Stimulated activated effector memory CD8-positive, alpha-beta T cell treated with anti-CD3 and anti-CD28 coated beads, Interleukin-12 subunit alpha, Interleukin-12 subunit beta, amount 100 ng/mL, for 72 hours (primary cell): ENCODE measurements around the gene IP6K3.

ENCODE experiments used
- ATAC-seq: fragments of 150-1000 bp; cut with Tn5 transposase; 2 replicates; pipeline ENCODE4 v1.10.0; 2021
- DNase-seq, 2 donors: peaks; one replicate each; pipeline ENCODE4 v3.0.0; 2021 to 2022; ENCODE audit warnings: low spot score in 2 of 2
- H3K27ac Mint-ChIP-seq: one replicate; pipeline ENCODE4 v1.8.0; 2022; ENCODE audit warnings: mild to moderate bottlenecking, mixed read lengths
- H3K36me3 Mint-ChIP-seq: one replicate; pipeline ENCODE4 v1.8.0; 2022; ENCODE audit warnings: mild to moderate bottlenecking, mixed read lengths
- H3K4me1 Mint-ChIP-seq: one replicate; pipeline ENCODE4 v1.8.0; 2022; ENCODE audit warnings: mixed read lengths
- H3K4me3 Mint-ChIP-seq: one replicate; pipeline ENCODE4 v1.8.0; 2022; ENCODE audit warnings: mild to moderate bottlenecking, mixed read lengths
- H3K9me3 Mint-ChIP-seq: one replicate; pipeline ENCODE4 v1.8.0; 2022; ENCODE audit warnings: mixed read lengths

IP6K3 gene

GRCh38 chr6:33756211-33756954 lies 9.7 kb upstream of the IP6K3 start:
- H3K9me3 Mint-ChIP-seq, result no peaks in the 10 kb centered on the region
- H3K4me1 Mint-ChIP-seq, result no peaks in the 10 kb centered on the region
- no peak overlapping the region for H3K4me3 Mint-ChIP-seq

DNA sequence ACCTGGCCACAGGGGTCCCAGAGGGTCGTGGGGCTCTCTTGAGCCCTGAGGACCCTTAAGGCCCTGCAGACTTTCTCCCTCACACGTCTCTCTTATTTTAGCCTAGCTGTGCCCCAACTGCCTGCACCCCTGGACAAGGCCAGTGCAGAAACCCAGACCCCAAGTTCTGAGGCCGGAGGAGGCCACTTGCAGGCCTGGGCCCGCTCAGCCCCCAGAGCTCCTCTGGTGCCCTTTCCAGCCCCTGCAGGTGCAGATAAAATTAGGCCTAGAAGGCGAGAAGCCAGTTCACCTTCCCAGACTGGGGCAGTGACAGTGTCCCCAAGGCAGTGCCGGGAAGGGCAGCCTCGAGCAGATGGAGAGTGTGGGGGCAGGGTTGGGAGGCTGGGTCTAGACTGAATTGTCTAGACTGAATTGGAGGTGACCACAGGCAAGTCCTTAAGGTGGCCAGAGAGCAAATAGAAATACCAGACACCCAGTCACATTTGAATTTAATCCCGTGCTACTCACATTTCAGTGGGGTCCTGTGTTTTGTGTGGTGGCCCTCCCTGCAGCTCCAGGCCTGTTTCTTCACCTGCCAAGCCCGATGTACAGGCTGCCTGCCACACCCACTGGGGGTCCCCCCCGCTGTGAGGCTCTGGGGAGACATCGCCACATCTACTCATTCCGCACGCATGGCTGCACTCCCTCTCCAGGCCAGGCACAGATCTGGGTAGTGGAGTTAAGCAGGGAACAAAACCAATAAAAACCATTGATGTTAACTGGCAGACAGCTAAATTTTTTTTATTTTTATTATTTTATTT lies 8.6 kb upstream of the IP6K3 start:
- no peak for ATAC-seq
- Mint-ChIP-seq H3K4me3 (no peak overlapping the region), H3K9me3 (no peaks in the 10 kb centered on the region), H3K36me3 (no peaks in the 10 kb centered on the region), H3K27ac (no peak overlapping the region), H3K4me1 (no peaks in the 10 kb centered on the region)
- no peak for DNase-seq

More at GRCh38 chr6:33756211-33756954, 9.7 kb upstream of the IP6K3 start:
- no peak overlapping the region for H3K27ac Mint-ChIP-seq
- ATAC-seq (no peak), DNase-seq (no peak)
- H3K36me3 Mint-ChIP-seq, result no peaks in the 10 kb centered on the region

- Mint-ChIP-seq H3K36me3 (no peaks in the 10 kb centered on the region), H3K4me3 (no peak overlapping the region), H3K9me3 (no peaks in the 10 kb centered on the region), H3K4me1 (no peaks in the 10 kb centered on the region), H3K27ac (no peak overlapping the region)
- ATAC-seq, result no peak
- DNase-seq, result no peak
Observed at GRCh38 chr6:33754222-33754621, 7.5 kb upstream of the IP6K3 start.

- H3K27ac Mint-ChIP-seq, result no peak overlapping the region
- ATAC-seq, result no peak
- no peak for DNase-seq
- H3K36me3 Mint-ChIP-seq, result no peaks in the 10 kb centered on the region
- H3K4me1 Mint-ChIP-seq, result no peaks in the 10 kb centered on the region
- no peaks in the 10 kb centered on the region for H3K9me3 Mint-ChIP-seq
- H3K4me3 Mint-ChIP-seq, result no peak overlapping the region
Observed at GRCh38 chr6:33752646-33753015, 5.9 kb upstream of the IP6K3 start.

DNA sequence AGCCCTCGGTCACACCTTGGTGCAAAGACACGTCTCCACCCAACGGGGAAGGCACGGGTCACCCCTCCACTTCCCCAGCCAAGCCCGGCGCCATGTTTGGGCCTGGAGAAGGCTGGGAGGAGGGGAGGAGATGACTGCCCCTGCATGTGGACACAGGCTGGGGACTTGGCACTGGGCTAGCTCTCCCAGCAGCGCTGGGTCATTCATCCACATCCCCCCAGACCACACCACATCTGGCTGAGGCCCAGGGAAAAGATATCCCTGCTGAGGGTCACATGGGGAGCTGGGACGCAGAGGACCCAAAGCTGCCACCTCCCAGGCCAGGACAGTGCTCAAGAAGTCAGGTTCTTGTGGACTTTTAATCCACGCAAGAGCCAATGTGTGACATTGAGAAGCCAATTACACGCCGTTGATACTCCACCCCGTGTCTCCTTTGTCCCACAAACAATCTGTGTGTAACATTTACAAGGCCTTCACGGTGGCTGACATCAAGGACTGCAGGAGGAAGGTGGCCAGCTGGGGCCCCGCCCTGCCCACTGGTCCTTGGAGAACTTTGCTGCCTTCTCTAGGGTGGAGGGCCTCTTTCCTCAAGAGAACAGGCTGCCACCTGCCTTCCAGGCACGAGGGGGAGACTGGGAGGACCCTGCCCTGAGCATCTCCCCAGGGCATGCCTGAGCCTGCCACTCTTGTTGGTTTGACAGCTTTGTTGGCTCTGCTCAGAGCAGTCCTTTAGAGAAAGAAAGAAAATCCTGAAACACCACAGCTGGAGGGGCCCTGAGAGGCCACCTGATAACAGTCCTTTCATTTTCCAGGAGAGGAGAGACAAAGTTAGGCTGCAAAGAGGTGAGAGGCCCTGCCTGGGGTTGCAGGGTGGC lies 5.3 kb upstream of the IP6K3 start:
- DNase-seq (no peak), ATAC-seq (no peak)
- no peaks in the 10 kb centered on the region for H3K36me3 Mint-ChIP-seq
- H3K9me3 Mint-ChIP-seq, result no peaks in the 10 kb centered on the region
- H3K4me1 Mint-ChIP-seq, result no peaks in the 10 kb centered on the region
- no peak overlapping the region for H3K4me3 Mint-ChIP-seq
- no peak overlapping the region for H3K27ac Mint-ChIP-seq

DNA sequence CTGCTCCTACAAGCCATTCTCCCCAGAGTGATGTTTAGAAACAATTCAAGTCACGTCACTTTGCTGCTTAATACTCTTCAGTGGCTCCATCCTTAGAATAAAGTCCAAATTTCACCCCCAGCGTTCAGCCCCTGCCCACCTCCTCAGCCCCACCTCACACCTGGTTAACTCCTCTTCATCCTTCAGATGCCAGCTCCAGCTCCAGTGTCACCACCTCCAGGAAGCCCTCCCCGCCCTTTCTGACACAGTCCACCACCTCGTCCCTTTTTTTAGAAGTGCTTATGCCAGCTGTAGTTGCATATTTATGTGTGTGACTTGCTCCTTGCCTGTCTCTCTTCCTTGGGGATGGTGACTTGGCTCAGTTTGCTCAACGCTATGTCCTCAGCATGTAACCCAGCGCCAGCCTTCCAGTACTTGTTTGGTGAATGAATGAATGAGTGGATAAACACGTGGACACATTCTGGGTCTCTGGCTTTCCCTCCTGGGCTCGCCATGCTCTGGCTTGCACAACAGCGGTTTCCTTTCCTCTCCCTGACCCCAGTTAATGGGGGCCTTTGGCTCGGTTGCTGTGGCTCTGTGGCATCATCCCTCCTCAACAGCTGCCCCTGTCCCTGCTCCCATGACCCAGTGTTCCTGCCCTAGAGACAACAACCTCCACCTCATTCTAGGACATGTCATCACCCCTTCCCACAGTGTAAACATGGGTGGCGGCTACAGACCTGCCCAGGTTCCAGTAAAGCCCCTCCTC lies 3.7 kb upstream of the IP6K3 start:
- Mint-ChIP-seq H3K36me3 (no peaks in the 10 kb centered on the region), H3K27ac (no peak overlapping the region), H3K4me1 (no peaks in the 10 kb centered on the region), H3K9me3 (no peaks in the 10 kb centered on the region), H3K4me3 (no peak overlapping the region)
- no peak for ATAC-seq
- DNase-seq, result no peak

DNA sequence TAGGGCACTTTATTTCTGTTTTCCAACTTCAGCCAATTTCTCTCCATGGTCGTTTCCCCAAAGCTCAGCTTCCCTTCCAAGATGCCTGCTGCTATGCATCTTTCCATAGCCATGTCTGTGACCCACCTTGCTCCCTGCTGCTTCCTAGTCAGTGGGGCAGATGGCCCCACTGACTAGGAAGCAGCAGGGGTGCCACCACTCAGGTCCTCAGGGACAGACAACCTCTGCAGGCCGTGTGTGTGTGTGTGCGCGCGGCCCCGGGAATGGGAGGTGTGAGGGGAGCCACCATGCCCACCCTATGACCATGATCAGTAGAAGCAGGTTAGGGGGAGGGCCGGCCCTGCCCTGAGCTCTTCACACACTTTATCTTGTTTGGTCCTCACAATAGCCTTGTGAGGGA lies 2.7 kb upstream of the IP6K3 start:
- no peak overlapping the region for H3K4me3 Mint-ChIP-seq
- H3K36me3 Mint-ChIP-seq, result no peaks in the 10 kb centered on the region
- H3K27ac Mint-ChIP-seq, result no peak overlapping the region
- H3K4me1 Mint-ChIP-seq, result peaks cover 1% of the 10 kb centered on the region
- ATAC-seq (no peak), DNase-seq (no peak)
- H3K9me3 Mint-ChIP-seq, result no peaks in the 10 kb centered on the region

DNA sequence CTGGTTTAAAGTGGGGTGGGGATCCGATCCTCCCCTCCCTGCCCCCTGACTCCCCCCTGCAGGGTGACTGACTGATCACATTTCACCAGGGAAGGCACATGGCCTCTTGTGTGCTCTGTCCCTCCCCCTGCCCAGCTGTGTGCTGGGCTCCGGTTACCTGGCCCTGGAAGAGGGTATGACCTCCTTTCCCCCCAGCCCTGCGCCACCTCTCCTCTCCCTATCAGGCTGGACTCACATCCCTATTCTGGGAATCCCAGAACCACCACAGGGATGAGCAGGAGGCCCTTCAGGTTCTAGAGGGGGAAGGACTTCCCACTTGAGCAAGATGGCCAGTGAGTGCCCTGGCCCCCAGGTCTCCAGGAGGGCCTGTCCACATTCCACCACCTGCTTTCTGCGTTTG lies 2.1 kb upstream of the IP6K3 start:
- Mint-ChIP-seq H3K36me3 (no peaks in the 10 kb centered on the region), H3K4me3 (no peak overlapping the region), H3K9me3 (no peaks in the 10 kb centered on the region), H3K4me1 (peaks cover 6% of the 10 kb centered on the region), H3K27ac (no peak overlapping the region)
- DNase-seq, result no peak
- ATAC-seq, result no peak

DNA sequence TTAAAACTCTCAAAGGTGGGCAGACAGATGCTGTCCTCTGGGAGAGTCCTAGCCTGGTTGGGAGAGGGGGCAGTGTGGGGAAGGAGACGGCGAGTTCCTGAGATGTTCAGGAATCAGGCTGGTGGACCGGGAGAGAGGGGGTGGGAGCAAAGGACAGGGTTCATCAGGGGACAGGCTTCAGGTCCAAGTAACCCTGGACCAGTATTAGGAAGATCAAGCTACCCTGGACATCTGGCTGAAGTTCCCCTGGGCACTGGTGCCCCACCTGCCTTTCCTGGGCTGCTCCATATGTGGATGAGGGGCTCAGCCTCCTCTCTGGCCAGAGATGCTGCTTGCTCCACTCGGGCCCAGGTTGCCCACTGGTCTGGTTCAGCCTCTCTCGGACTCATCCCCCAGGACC lies 1.1 kb upstream of the IP6K3 start:
- peaks cover 6% of the 10 kb centered on the region for H3K4me1 Mint-ChIP-seq
- H3K4me3 Mint-ChIP-seq, result no peak overlapping the region
- no peaks in the 10 kb centered on the region for H3K36me3 Mint-ChIP-seq
- no peak for ATAC-seq
- no peaks in the 10 kb centered on the region for H3K9me3 Mint-ChIP-seq
- H3K27ac Mint-ChIP-seq, result no peak overlapping the region
- no peak for DNase-seq

DNA sequence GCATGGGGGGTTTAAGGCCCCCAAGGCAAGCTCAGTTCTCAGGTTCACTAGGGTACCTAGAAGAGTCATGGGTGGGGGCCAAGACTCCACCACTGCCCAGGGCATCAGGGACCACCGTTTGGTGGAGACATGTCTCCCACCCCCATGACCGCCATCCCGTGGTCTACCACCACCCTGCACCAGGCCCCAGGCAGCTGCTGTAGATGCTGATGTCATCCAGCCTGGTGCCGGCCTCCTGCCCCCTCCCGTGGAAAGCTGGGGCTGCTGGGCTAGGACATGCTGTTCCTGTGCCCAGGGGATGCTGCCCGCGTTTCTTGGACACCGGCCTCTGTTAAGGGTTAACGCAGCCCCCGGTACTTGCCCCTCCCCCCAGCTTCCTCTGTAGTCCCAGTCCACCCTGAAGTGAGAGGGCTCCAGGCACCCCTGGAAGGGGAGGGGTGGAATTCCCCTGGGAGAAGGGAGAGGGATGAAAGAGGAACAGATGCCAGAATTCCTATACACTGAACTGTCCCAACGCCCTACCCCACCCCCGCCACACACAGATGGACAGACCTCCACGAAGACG lies 587 bp downstream of the IP6K3 start:
- no peaks in the 10 kb centered on the region for H3K9me3 Mint-ChIP-seq

GRCh38 chr6:33745548-33745947 lies 1.2 kb downstream of the IP6K3 start:
- no peaks in the 10 kb centered on the region for H3K36me3 Mint-ChIP-seq
- ATAC-seq, result no peak
- H3K9me3 Mint-ChIP-seq, result no peaks in the 10 kb centered on the region
- H3K27ac Mint-ChIP-seq, result no peak overlapping the region
- H3K4me1 Mint-ChIP-seq, result peaks cover 6% of the 10 kb centered on the region
- no peak for DNase-seq
- H3K4me3 Mint-ChIP-seq, result no peak overlapping the region

More for the DNA sequence above, 587 bp downstream of the IP6K3 start:
- peaks cover 6% of the 10 kb centered on the region for H3K4me1 Mint-ChIP-seq
- H3K4me3 Mint-ChIP-seq, result no peak overlapping the region
- H3K27ac Mint-ChIP-seq, result no peak overlapping the region
- DNase-seq, result no peak
- H3K36me3 Mint-ChIP-seq, result no peaks in the 10 kb centered on the region
- ATAC-seq, result no peak

GRCh38 chr6:33744895-33745546 lies 1.7 kb downstream of the IP6K3 start:
- Mint-ChIP-seq H3K9me3 (no peaks in the 10 kb centered on the region), H3K4me3 (no peak overlapping the region), H3K4me1 (peaks cover 6% of the 10 kb centered on the region), H3K27ac (no peak overlapping the region), H3K36me3 (no peaks in the 10 kb centered on the region)
- no peak for DNase-seq
- ATAC-seq, result no peak

GRCh38 chr6:33744001-33744848 lies 2.5 kb downstream of the IP6K3 start:
- peaks cover 6% of the 10 kb centered on the region for H3K4me1 Mint-ChIP-seq
- H3K36me3 Mint-ChIP-seq, result no peaks in the 10 kb centered on the region
- peak; percentile 59 to 85 for DNase-seq
- H3K9me3 Mint-ChIP-seq, result no peaks in the 10 kb centered on the region
- peak; percentile 69 for ATAC-seq
- H3K27ac Mint-ChIP-seq, result no peak overlapping the region
- no peak overlapping the region for H3K4me3 Mint-ChIP-seq
